GM18861 (cell line): Measurements from ENCODE around the gene CTSH.
"Not testable (repeated sequence)": the region's sequence is repeated elsewhere in the genome, so short reads cannot be mapped to it uniquely, and the experiment has no call there.

Experiments
- ATAC-seq: cut with Tn5 transposase; IDR thresholded peaks from one replicate; pipeline ENCODE4 v1.9.1; 2021; ENCODE audit not compliant: unreplicated experiment

CTSH gene

DNA sequence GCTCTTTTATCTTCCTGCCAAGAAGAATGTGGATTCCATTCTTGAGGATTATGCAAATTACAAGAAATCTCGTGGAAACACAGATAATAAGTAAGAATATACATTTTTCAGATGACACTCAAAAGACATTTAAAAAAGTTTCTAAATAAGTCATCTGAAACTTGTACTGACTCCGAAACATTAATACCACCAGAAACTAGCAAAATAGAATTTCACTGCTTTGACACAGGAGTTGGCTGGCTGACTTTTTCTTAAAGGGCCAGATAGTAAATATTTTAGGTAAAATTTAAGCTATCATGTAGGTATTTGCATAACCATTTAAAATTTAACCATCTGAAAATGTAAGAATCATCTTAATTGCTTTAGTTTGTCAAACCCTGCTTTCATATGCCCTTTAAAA, 51.3 kb downstream of the CTSH start:
- no peak for ATAC-seq

DNA sequence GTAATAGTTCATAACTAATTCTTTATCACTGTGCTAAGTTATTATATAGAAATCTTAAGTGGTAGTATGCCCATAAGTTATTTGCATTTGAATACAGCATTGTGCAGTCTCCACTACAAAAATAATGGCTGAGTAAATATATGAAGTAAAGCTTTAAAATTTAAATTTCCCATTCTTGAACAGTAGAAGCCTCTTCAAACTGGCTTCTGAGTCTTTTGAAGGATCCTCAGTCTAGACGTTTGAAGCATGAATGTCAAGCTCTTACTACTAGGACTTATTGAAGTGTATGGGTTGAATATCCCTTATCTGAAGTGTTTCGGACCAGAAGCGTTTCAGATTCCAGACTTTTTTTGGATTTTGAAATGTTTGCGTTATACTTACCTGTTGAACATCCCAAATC, 55.8 kb downstream of the CTSH start:
- no peak for ATAC-seq

DNA sequence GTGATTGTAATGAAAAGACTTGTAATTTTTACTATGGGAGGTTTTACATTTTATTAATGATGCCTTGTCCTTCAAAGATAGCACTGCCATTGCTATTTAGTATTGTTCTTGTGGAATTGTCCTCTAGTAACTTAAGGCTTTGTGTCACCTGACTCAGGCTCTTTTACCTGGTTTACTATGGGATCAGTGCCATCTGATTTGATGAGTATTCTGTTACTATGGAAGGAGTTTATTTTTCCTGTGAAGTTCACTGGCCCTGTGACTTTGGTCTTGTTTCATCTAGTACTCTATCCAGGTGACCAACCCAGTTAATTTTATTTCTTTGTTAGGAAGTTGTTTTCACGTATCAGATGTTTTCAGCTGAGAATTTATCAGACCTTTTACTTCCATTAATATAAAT, 63.2 kb downstream of the CTSH start:
- ATAC-seq, result no peak

DNA sequence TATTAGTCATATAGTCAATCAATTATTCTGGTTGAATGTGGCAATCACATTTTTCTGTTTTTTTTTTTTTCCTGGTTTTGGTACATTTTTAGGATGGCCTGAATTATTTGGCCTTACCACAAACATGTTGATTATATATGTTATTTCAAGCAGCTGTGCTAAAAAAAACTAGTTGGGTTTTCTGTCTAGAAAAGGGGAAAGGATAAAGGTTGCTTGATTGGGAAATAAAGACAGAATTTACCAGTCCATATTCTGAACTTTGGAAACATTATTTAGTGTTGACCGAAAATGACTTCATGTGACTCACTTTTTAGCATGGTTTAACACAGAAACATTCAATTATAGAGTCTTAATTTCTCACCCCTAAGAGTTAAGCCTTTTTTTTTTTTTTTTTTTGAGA, 64.0 kb downstream of the CTSH start:
- no peak for ATAC-seq

DNA sequence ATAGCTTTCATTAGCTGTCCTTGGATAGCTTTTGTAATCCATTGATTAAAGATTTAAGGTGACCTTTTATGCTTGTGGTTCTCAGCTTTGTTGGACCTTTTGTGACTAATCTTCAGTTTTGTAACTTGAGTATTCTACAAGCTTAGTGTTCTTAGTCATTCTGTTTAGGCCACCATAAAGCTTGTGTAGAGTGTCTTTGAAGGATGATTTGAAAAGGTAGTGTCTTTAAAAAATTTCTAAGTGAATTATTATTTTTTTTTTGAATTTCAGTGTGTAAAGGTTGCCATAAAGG, 64.7 kb downstream of the CTSH start:
- no peak for ATAC-seq

DNA sequence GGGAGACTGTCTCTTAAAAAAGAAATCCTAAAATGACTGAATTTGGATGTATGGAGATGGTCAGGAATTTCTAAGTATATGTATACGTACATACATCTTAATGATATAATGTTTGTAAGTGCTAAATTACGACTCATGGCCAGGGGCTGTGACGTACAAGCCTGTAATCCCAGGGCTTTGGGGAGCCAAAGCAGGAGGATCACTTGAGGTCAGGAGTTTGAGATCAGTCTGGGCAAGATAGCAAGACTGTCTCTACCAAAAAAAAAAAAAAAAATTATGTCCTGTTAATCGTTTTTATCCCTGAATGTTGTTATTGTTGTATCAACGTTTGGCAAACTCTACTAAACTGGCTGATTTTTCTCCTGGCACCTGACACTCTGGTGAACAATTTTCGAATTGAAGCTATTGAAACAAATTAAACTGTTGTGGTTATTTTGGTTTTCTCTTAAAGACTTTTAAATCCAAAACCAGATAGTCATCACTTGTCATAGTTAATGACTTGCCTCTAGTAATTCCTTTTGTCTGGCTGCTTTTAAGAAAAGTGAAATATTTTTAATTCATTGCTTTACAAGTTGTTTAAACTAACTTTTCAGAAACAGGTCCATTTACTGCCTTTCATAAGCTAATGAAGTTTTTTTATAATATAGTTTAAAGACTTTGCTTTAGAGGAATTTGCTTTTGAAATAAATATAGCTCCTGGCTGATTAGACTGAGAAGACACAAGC, 65.2 kb downstream of the CTSH start:
- no peak for ATAC-seq

DNA sequence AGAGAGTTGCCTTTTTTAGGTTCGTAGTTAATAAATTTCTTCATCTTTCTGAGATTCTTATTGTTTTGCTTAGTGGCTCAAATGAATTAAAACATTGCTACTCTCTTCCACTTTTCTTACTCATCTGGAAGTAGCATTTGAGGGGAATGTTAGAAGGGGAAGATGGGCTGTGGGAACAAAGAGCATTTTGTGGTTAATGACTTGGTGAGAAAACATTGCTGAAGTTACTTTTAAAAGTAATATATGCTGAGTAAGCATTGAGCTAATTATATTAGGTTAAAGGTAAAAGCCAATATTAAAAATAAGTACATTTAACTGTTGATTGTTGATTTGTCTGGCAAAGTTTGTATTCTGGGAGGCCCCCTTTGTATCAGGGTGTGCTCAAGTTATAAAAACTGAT, 66.5 kb downstream of the CTSH start:
- ATAC-seq, result no peak

DNA sequence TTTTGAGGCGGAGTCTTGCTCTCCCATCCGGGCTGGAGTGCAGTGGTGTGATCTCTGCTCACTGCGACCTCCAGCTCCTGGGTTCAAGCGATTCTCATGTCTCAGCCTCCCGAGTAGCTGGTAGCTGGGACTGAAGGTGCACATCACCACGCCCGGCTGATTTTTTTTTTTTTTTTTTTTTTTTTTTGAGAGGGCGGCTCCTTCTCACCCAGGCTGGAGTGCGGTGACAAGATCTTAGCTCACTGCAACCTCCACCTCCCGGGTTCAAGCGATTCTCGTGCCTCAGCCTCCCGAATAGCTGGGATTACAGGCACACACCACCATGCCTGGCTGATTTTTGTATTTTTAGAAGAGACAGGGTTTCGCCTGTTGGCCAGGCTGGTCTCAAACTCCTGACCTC, 67.9 kb downstream of the CTSH start:
- ATAC-seq, result not testable (repeated sequence)

DNA sequence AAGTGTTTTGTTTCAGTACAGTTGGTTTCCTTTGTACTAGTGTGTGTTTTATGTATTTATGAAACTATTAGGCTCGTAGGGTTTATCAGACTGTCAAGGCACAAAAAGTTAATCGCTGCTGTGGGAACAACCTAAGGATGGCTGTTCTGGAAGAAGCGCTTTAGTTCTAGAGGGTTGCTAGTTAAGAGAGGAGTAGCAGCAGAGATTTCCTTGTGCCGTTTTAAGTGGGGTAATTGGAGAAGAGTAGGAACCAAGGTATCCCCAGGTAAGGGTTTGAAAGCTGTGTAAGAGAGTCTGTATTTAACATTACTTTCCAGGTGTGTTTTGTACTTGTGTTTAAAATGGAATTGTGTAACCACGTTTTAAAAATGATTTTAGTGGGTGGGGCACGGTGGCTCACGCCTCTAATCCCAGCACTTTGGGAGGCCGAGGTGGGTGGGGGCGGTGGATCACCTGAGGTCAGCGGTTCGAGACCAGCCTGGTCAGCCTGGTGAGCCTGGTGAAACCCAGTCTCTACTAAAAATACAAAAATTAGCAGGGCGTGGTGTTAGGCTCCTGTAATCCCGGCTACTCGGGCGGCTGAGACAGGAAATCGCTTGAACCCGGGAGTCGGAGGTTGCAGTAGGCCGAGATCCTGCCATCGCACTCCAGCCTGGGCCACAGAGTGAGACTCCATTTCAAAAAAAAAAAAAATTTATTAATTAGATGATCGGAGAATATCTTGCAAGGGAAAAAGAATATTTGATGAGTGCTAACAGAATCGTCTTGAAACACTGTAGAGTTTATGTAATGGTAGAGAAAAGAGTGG, 69.5 kb downstream of the CTSH start:
- no peak for ATAC-seq

DNA sequence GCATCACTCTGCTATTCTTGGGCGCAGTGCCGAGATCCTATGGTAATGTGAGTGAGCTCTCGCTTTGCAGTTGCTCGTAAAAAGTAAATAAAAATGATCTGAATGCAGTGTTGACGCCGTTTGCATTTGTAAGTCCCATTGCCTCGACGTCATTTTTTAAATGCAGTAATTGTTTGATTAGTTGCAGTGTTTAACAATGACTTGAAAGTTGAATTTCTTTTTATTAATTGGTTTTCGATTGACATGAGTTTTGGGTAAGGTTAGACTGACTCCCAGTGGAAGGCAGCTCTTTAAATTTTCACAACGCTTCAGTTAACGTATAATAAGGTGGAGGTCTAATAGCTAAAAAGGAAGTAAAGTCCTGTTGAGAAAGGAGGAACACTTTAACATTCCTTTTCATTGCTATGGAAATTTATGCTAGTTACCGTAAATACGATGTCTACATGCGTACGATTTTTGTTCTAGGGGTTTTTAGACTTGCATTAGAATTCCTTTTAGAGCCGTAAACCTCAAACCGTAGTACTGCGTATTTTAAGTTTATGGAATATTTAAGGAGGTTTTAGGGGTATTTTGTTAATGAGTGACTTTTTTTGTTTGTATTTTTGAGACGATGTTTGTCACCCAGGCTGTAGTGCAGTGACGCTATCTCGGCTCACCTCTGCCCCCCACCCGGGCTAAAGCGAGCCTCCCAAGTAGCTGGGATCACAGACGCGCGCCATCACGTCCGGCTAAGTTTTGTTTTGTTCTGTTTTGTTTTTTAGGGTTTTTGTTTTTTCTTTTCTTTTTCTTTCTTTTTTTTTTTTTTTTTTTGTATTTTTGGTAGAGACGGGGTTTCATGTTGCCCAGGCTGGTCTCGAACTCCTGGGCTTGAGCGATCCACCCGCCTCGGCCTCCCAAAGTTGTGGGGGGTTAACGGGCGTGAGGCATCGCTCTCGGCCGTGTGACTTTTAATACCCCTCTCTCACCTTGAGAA, 70.8 kb downstream of the CTSH start:
- peak; percentile 10 for ATAC-seq

DNA sequence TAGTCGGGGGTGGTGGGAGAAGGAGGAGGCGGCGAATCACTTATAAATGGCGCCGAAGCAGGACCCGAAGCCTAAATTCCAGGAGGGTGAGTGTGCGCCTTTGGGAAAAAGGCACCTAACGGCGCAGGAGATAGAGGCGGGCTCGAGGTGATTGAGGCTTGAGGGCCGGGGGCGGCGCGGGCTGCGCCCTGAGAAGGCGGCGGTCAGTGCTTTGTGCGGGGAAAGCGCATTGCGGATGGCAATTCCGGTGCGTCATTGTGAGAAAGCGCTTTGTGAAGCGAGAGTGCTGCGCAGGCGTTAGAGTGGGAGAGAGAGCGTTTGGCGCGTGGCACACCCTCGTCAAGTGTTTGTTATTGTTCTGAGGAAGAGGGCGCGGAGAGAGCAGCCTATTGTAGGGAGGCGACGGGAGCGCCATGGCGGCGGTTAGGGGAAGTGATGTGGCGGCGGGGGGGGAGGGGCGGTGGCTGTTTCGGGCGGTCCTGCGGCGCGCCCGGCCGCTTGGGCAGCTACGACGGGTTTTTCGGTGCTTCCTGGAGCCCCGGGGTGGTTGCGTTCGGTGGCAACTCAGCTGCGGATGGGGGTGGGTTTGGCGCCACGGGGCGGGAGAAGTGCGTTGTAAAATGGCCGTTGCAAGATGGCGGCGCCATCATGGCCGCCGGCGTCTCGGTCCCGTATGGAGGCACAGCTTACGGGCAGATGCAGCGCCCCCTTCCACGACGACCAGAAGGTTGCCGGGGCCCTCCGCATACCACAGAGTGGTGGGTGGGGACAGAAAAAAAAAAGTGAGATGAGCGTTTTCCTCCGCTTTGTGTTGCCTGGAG, 71.7 kb downstream of the CTSH start:
- peak; percentile 62 for ATAC-seq

DNA sequence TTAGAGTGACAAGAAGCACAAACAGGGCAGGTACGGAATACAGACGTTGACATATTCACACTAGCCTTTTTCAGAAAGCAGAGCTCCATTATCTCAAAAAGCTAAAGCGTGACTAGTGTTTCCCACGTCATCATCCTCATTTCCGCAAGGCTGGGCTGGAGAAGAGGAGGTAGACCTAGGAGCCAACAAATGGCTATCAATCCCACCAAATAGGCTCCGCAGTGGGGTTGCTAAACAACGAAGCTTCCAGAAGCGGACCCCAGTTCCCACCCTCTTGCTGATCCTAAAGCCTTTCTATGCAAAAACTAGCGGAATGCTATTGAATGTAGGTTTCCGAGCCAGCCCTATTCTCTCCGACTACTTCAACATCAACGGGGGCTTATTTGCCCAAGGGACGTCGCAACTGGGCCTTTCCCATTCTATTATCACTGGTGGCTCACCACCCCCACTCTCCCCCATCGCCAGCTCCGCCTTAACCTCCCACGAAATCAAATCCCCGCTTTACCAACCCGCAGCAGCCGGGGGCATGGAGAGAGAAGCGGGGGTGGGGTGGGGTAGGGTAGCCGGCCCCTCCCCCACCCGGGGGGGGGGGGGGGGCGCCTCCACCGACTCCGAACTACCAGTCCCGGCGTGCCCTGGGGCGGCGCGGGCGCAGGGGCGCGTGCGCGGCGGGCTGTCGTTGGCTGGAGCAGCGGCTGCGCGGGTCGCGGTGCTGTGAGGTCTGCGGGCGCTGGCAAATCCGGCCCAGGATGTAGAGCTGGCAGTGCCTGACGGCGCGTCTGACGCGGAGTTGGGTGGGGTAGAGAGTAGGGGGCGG, 72.5 kb downstream of the CTSH start, which contains the start of gene MORF4L1:
MORF4L1 (plus strand) TSS at position 736 of the 817 bp plus-strand sequence. CDS start 128 bp downstream, outside the sequence.
- ATAC-seq, result peak; percentile 69

DNA sequence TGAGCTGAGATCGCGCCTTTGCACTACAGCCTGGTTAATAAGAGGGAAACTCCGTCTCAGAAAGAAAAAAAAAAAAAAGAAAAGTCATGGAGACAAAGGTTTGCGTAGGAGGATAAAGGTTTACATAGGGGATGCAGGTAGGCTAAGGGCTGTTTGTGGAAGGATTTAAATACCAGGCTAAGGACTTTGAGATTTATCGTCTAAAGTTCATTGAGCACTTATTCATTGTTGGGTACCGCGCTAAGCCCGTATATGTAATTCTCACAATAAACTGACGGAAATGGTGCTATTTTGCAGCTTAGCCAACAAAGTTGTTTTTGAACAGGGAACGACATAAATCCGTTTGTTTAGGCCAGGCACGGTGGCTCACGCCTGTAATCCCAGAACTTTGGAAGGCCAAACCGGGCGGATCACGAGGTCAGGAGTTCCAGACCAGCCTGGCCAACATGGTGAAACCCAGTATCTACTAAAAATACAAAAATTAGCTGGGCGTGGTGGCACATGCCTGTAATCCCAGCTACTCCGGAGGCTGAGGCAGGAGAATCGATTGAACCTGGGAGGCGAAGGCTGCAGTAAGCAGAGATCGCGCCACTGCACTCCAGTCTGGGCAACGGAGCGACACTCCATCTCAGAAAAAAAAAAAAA, 73.2 kb downstream of the CTSH start:
- ATAC-seq, result not testable (repeated sequence)
